Panc1 (cell line): ENCODE measurements around the gene CLC. TPM values are rescaled to one million over a fixed set of nuclear protein-coding genes. Genes with fewer than 3 reads are reported as not detected.

Experiments
- ATAC-seq: fragments of 200-7000 bp; cut with Tn5 transposase; 2 replicates; pipeline ENCODE4 v1.9.1; 2020; ENCODE audit warnings: mild to moderate bottlenecking, moderate library complexity
- BruUV-seq: library from RNA; stranded (reverse); fragments of 400-500 nt; replicated peaks from 2 replicates; lab custom pipeline; 2021; lab: Mats Ljungman, UMichigan
- CTCF ChIA-PET: fragments of 300-600 bp; sonication (Branson Sonifier 250); formaldehyde crosslinking; loops from one replicate; lab custom pipeline; 2022; ENCODE audit warnings: antibody characterized with exemption; lab: Charles Lee
- POLR2A ChIA-PET: fragments of 300-600 bp; sonication (Branson Sonifier 250); formaldehyde crosslinking; loops from one replicate; lab custom pipeline; 2022; ENCODE audit warnings: antibody characterized with exemption; lab: Charles Lee
- DNase-seq: peaks from one replicate; pipeline ENCODE4 v3.0.0-alpha.2; 2010; ENCODE audit warnings: low read depth, low spot score
- H3K27ac ChIP-seq: 2 replicates; pipeline ENCODE4 v1.5.1; 2011; ENCODE audit warnings: mild to moderate bottlenecking, low read length, inconsistent platforms
- H3K27me3 ChIP-seq: fragments of 200-500 bp; sonication (Bioruptor generic); 2 replicates; pipeline ENCODE4 v1.6.0; 2014; ENCODE audit warnings: low read length, inconsistent platforms; ENCODE audit not compliant: control insufficient read depth, insufficient read depth
- H3K36me3 ChIP-seq: fragments of 200-500 bp; sonication (Bioruptor generic); 2 replicates; pipeline ENCODE4 v1.5.1; 2014; ENCODE audit warnings: inconsistent platforms, mild to moderate bottlenecking, low read length, moderate library complexity; ENCODE audit not compliant: control insufficient read depth, insufficient read depth
- H3K4me1 ChIP-seq: 2 replicates; pipeline ENCODE4 v1.5.1; 2011; ENCODE audit warnings: inconsistent platforms, mild to moderate bottlenecking, low read length, moderate library complexity; ENCODE audit not compliant: control insufficient read depth, insufficient read depth
- H3K4me3 ChIP-seq, 2 experiments: 2 replicates each; pipeline ENCODE4 v1.5.1; 2011 to 2012; ENCODE audit warnings: low read depth in 2 of 2, low read length in 2 of 2, mild to moderate bottlenecking in 2 of 2, inconsistent platforms in 1 of 2, moderate library complexity in 1 of 2
- H3K9me3 ChIP-seq: fragments of 200-500 bp; sonication (Bioruptor generic); 2 replicates; pipeline ENCODE4 v1.5.1; 2014; ENCODE audit warnings: low read depth, mild to moderate bottlenecking, inconsistent platforms, low read length, moderate library complexity; ENCODE audit not compliant: control insufficient read depth, insufficient read depth
- CTCF ChIP-seq: fragments of 450-650 bp; IDR thresholded peaks from 2 replicates; pipeline ENCODE4 v1.5.1; 2017; ENCODE audit warnings: mild to moderate bottlenecking
- POLR2AphosphoS5 ChIP-seq: IDR thresholded peaks from 2 replicates; pipeline ENCODE4 v1.6.1; 2012; ENCODE audit warnings: mild to moderate bottlenecking, low read depth, low read length, moderate library complexity
- SIN3A ChIP-seq: IDR thresholded peaks from 2 replicates; pipeline ENCODE4 v1.6.1; 2012; ENCODE audit warnings: low read depth, mild to moderate bottlenecking, low read length, moderate library complexity, borderline replicate concordance; ENCODE audit not compliant: insufficient read depth
- TCF7L2 ChIP-seq: IDR thresholded peaks from 2 replicates; pipeline ENCODE4 v1.6.1; 2011; ENCODE audit warnings: mild to moderate bottlenecking, low read depth, low read length, inconsistent platforms
- in situ Hi-C: cut with HindIII; loops from 2 replicates; pipeline ENCODE4 v1.10.0; 2016; ENCODE audit warnings: low sequenced_read_pairs, low pct_unique_long_range_greater_than_20kb
- intact Hi-C: fragments of 100-400 bp; cut with micrococcal nuclease; formaldehyde crosslinking; loops from one replicate; pipeline ENCODE4 v1.10.0; 2022; ENCODE audit not compliant: unreplicated experiment
- total RNA-seq: library from RNA; stranded (reverse); gene quantifications from one replicate; pipeline ENCODE4 v1.2.1, GENCODE V29; 2021; ENCODE audit not compliant: unreplicated experiment
- TF ChIP-seq, protein P1 (sequence below), 2 experiments: IDR thresholded peaks; 2 replicates each; pipeline ENCODE4 v1.6.1; 2011 to 2012; ENCODE audit warnings: low read depth in 2 of 2, control low read depth in 1 of 2, low read length in 1 of 2, mild to moderate bottlenecking in 1 of 2, moderate library complexity in 1 of 2; ENCODE audit not compliant: insufficient read depth in 1 of 2

The CLC gene
- total RNA-seq, 1 experiment from 2014 or later, result not detected

- ATAC-seq (no peak), DNase-seq (no peak)
- POLR2A ChIA-PET, result no interaction called here
- intact Hi-C loops (no loop called here), in situ Hi-C loops (no loop called here)
- Histone ChIP-seq H3K4me1 (no peaks in the 10 kb centered on the region), H3K27me3 (peaks cover 71% of the 10 kb centered on the region), H3K36me3 (no peaks in the 10 kb centered on the region), H3K4me3 (no peak overlapping the region), H3K27ac (no peak overlapping the region), H3K9me3 (no peaks in the 10 kb centered on the region)
- CTCF ChIA-PET, result no interaction called here
- BruUV-seq, result no TSS peak
- no peak for TF ChIP-seq SIN3A
- no peak for TF ChIP-seq TCF7L2
- TF ChIP-seq POLR2AphosphoS5, result no peak
- TF ChIP-seq CTCF, result no peak
- TF ChIP-seq, protein P1, sequence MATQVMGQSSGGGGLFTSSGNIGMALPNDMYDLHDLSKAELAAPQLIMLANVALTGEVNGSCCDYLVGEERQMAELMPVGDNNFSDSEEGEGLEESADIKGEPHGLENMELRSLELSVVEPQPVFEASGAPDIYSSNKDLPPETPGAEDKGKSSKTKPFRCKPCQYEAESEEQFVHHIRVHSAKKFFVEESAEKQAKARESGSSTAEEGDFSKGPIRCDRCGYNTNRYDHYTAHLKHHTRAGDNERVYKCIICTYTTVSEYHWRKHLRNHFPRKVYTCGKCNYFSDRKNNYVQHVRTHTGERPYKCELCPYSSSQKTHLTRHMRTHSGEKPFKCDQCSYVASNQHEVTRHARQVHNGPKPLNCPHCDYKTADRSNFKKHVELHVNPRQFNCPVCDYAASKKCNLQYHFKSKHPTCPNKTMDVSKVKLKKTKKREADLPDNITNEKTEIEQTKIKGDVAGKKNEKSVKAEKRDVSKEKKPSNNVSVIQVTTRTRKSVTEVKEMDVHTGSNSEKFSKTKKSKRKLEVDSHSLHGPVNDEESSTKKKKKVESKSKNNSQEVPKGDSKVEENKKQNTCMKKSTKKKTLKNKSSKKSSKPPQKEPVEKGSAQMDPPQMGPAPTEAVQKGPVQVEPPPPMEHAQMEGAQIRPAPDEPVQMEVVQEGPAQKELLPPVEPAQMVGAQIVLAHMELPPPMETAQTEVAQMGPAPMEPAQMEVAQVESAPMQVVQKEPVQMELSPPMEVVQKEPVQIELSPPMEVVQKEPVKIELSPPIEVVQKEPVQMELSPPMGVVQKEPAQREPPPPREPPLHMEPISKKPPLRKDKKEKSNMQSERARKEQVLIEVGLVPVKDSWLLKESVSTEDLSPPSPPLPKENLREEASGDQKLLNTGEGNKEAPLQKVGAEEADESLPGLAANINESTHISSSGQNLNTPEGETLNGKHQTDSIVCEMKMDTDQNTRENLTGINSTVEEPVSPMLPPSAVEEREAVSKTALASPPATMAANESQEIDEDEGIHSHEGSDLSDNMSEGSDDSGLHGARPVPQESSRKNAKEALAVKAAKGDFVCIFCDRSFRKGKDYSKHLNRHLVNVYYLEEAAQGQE (IDR thresholded peaks at IDR 0.05; ENCODE audit: insufficient read depth in 1 of 2, low read depth in 2 of 2, low read length in 1 of 2), result no peak
These were observed 28.6 kb downstream of the CLC start for GRCh38 chr19:39709026-39709872.

DNA sequence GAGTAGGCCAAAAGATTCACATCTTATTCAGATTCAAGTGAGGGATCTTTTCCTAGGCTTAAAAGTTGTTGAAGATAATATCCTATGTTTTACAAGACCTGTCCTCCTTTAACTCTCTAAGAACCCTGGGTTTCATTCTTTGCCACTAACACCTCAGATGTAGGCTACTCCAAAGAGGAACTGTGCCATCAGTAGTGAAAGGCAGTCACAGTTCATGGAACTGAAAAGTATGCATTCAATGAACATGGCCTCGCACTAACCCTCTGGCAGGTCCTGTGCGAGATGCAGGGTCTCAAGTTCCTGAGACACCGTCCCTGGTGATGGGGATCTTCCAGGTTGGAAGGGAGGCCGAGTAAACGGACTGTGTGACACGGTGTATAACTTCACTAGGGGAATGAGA lies 29.2 kb downstream of the CLC start:
- no peak overlapping the region for H3K27ac ChIP-seq
- CTCF ChIA-PET, result no interaction called here
- TF ChIP-seq, protein P1 (IDR thresholded peaks at IDR 0.05; ENCODE audit: insufficient read depth in 1 of 2, low read depth in 2 of 2, low read length in 1 of 2), result no peak
- TF ChIP-seq CTCF (no peak), POLR2AphosphoS5 (no peak), TCF7L2 (no peak), SIN3A (no peak)
- POLR2A ChIA-PET, result interaction anchor here (0.5 to 0.6 kb wide), 2 partner anchors 136 to 154 kb away, joined by 3 read pairs; no protein-coding TSS in a partner anchor
- DNase-seq (no peak), ATAC-seq (no peak)
- H3K36me3 ChIP-seq, result no peaks in the 10 kb centered on the region
- intact Hi-C loops (loop anchor here (1.0 kb wide), 1 partner anchor 525 kb away; no protein-coding TSS in a partner anchor), in situ Hi-C loops (no loop called here)
- peaks cover 78% of the 10 kb centered on the region for H3K27me3 ChIP-seq
- no peaks in the 10 kb centered on the region for H3K9me3 ChIP-seq
- H3K4me3 ChIP-seq, result no peak overlapping the region
- no peaks in the 10 kb centered on the region for H3K4me1 ChIP-seq
- BruUV-seq, result no TSS peak
